GM21723 (cell line): ENCODE results near the gene NPDC1.

Source experiments
- ATAC-seq: cut with Tn5 transposase; IDR thresholded peaks from one replicate; pipeline ENCODE4 v1.9.1; 2021; ENCODE audit warnings: mild to moderate bottlenecking, moderate library complexity; ENCODE audit not compliant: unreplicated experiment

NPDC1 gene

GRCh38 chr9:136996361-136997292, 49.4 kb downstream of the NPDC1 start, which contains the start of gene CLIC3:
Gene CLIC3, minus strand, starts transcription at chr9:136996568. Its CDS starts 25 bp downstream, at chr9:136996543.
- no peak for ATAC-seq

- ATAC-seq: no peak
Measured at GRCh38 chr9:136995772-136996311, 50.1 kb downstream of the NPDC1 start.

- no peak for ATAC-seq
Measured at GRCh38 chr9:136995362-136995761, 50.6 kb downstream of the NPDC1 start.

- no peak for ATAC-seq
Measured at GRCh38 chr9:136994888-136995230, 51.1 kb downstream of the NPDC1 start.

GRCh38 chr9:136994180-136994887, 51.6 kb downstream of the NPDC1 start:
- ATAC-seq: no peak

- ATAC-seq: peak; percentile 6
Measured at GRCh38 chr9:136992819-136993369, 53.1 kb downstream of the NPDC1 start.

- ATAC-seq: peak; percentile 77
Measured at GRCh38 chr9:136991993-136992818, 53.8 kb downstream of the NPDC1 start, which contains the start of gene PAXX. Gene PAXX, plus strand, starts transcription at chr9:136992422. Its CDS starts 22 bp downstream, at chr9:136992444.

- ATAC-seq: no peak
Measured at GRCh38 chr9:136990242-136990911, 55.6 kb downstream of the NPDC1 start.
